ENCODE results near the gene KIF26A.
"Not testable (repeated sequence)": the region's sequence is repeated elsewhere in the genome, so short reads cannot be mapped to it uniquely, and the experiment has no call there.

KIF26A gene

DNA sequence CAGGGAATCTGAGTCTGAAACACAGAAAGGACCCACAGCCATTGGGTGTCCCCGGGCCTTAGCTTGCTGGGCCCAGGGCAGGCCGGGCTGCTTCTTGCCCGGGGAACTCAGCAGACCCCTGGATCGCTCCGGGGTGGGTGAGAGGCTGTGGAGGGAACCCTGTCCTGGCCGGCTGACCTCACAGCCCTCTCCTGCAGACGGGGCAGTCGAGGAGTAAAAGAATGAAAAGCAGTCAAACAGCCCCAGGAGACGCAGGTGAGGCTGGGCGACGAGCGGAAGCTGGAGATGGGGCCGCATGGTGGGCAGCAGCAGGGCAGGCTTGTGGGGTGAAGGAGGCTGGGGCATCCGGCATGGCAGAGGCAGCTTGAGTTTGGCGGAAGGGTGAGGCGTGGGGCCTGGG lies 57.0 kb downstream of the KIF26A start:
- DNase-seq: no peak

DNA sequence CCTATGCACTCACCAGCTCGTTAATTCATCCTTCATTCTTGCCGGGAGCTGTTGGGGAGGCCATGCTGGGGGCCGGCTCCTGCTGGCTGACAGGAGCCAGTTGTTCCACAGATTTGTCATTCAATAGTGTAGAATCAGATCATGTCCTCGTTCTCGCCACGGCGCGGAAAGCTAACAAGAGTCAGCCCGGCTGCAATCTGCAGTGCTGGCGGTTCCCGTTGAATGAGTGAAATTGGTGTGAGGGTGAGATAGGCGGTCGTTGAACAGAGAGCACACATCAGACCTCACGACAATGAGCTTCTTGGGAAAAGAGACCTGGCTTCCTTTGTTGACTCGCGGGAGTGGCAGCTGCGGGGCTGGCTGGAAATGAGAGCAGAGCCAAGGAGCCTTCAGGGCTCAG lies 57.5 kb downstream of the KIF26A start:
- DNase-seq: no peak

DNA sequence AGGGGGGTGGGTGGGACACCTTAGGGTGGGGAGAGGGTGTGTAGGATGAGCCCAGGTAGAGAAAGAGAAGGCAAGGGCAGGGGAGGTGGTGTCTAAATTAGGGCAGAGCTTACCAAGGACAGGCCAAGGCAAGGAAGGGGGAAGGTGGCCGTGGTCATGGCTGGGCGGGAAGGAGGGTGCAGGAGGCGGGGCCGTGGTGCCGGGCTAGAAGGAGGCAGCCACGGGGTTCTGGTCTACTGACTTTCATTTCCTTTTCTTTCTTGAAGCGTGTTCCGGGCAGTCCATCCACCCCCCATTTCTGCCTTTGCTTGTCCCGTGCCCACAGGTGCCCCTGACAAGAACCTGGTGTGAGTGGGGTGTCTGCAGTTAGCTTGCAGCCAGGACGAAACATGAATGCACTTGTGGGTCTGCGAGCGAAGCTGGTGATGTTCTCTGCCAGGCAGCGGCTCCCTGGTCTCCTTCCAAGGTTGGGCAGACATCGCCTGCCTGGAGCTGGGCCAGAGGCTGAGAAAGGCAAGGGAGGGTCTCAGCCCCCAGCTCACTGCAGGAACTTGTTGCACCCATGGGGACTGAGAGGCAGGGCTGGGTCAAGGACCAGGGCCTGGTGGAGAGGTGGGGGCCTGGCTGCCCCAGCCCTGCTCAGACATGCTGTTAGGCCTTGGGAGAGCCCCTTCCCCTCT lies 58.2 kb downstream of the KIF26A start:
- DNase-seq: no peak

DNA sequence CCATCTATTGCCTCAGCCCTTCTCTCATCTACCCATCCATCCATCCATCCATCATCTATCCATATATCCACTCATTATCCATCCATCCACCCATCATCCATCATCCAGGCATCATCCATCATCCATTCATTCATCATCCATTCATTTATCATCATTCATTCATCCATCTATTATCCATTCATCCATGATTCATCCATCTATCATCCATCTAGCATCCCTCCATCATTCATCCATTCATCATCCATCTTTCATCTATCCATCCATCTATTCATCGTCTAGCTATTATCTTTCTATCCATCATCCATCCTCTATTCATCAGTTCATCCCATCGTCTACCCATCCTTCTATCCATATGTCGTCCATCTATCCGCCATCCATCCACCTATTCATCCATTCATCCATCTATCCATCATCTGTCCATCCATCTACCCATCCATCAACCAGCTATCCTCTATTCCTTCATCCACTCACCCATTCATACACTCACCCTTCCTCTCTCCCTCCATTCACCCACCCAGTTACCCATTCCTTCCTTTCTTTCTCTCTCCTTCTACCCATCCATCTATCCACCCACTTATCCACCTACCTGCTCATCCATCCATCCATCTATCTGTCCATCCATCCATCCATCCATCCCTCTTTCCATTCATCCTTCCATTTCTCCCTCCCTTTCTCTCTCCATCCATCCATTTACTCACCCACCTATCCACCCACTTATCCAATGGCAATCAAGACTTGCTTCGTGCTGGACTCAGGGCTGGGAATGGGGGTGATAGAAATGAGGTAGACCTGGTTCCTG lies 59.3 kb downstream of the KIF26A start:
- no peak for DNase-seq

DNA sequence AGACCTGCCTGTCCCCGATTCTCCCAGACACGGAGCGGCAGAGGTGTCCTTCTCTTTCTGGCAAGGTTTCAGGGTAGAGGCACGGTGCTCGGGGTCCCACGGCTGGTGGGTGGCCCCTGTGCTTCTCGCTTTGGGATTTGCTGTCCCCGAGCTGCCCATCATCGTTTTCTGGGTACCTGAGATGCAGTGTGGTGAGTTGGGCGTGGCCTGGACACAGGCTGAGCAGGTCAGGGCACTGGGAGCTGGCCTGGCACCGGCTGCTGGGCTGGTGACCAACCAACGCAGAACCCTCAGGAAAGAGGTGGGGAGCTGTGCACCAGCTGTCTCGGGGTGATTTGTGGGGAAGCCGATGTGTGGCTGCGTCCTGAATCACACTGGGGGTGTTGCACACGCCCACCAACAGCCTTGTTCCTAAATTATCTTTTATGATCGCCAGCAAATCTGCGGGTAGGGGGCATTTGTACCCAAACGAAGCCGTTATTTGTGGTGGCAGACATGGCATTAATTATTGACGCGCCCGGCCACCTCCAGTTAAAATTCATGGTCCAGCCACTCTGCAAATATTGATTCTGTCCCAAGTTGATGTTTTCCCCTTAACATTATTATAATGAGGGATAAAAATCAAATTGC lies 61.0 kb downstream of the KIF26A start:
- no peak for DNase-seq

DNA sequence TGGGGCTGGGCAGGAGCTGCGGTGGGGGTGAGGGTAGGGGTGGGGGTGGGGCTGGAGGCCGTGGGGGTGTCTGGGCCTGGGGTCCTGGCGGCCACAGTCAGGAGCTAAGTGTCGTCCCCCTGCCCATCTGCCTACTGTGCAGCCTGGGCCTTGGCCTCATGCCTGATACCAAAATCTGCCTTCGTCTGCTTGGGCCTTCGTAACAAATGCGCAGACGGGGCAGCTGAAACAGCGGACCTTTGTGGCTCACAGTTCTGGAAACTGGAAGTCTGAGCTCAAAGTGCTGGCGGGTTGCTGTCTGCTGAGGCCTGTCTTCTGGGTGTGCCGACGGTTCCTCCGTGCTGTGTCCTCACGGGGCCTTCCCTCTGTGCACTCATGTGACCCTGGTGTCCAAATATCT lies 61.7 kb downstream of the KIF26A start:
- no peak for DNase-seq

DNA sequence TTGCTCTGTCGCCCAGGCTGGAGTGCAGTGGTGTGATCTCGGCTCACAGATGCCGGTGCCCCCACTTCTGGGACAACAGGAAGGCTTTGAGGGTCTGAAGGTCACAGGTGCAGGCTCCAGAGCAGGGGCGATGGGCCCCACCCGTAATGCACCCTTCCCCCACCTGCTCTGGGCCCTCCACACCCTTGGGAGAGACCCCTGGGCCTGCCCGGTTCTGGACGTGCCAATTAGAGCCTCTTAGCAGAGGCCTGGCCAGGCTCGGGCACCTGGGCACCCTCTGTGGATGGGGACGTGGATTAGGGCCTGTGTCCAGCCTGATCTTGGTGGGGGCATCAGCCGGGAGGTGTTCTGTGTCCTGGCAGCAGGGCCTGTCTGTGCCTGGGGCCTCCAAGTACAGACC lies 62.2 kb downstream of the KIF26A start:
- DNase-seq: no peak

DNA sequence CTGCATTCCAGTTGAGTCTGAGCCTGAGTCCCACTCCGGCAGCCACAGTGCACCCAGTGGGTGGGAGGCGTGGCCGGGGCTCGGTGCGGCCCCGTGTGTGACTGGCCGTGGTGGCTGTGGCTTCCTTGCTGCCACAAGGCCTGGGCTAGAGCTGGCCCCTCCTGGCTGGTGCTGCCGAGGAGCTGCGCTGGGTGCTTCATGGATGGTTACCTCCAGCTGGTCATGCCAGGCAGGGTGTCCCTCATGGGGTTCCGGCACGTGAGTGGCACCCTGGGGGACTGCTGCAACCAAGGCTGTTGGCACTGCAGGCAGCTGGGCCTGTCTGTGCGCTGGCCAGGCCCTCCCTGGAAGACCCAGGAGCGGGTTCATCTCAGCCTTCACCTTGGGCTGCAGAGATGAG lies 62.7 kb downstream of the KIF26A start:
- no peak for DNase-seq

DNA sequence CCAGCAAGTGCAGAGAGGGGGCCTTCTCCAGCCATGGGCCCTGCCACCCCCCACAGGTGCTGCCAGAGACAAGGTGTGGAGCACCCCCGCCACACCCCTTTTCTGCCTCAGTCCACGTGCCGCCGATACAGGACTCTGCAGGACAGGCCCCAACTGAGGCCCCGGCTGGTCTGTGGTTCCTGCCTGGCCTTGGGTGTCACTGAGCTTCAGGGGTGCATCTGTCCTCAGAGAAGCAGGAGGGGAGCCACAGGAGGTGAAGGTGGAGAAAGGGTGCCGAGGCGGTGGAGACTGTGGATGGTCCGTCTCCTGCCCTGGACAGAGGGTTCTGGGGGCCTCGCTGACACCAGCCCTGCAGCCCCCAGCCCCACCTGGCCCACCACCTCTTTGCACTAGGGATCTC lies 63.1 kb downstream of the KIF26A start:
- DNase-seq: no peak

DNA sequence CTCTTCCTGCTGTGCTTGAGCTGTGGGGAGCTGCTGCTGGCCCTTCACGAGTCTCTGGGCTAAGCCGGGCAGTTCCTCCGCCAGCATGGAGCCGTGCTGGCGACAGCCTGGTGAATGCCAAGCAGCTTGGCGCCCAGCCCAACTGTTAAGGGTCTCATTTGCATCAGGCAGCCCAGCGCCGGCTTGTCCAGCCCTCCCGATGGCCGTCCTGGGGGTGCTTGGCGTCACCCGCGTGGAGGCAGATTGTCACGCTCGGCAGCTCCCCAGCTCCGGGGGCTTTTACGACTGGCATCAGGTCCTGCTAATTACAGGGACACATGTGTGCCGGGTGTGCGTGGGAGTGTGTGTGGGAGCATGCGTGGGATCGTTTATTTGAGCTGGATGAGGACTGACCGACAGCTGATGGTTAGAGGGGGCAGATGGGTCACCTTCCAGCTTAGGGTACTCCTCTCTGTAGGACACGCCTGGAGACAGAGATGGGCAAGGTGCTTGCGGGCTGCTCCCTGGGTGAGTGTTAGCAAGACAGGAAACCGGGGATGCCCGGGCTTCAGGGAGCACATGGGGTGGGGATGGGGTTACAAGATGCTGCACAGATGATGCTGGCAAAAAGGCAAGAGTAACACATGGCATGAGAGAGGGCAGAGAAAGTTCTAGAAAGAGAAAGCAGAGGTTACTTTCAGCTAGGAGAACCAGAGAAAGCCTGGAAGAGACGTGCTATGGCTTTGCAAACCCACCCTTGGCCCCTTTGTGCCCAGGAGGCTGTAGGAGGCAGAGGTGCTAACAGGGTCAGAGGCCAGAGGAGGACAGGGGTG lies 64.1 kb downstream of the KIF26A start:
- no peak for DNase-seq

DNA sequence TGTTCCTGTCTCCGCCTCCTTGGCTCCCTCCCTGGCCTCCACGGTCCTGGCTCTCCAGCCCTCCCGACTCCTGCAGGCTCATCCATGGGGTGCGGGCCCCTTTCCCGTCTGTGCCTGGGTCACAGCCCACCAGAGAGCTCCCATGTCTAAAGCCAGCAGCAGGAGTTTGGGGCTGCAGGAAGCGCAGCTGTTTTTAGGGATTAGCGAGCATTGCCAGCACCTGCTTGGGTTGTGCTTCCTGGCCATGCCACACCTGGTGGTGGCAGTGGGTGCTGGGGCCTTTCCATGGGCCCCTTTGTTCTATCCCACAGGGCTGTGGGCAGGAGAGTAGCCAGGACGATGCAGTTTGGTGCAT lies 64.7 kb downstream of the KIF26A start:
- no peak for DNase-seq

DNA sequence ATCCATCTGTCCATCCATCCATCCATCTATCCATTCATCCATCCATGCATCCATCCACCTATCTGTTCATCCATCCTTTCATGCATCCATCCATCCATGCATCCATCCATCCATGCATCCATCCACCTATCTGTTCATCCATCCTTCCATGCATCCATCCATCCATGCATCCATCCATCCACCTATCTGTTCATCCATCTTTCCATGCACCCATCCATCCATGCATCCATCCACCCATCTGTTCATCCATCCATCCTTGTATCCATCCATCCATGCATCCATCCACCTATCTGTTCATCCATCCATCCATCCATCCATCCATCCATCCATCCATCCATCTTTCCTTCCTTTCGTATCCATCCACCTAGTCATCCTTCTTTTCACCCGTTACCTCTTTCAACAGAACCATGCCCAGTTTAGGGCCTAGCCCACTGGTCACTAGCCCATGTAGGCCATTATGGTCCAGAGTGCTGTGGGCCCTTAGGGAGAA lies 66.3 kb downstream of the KIF26A start:
- no peak for DNase-seq

DNA sequence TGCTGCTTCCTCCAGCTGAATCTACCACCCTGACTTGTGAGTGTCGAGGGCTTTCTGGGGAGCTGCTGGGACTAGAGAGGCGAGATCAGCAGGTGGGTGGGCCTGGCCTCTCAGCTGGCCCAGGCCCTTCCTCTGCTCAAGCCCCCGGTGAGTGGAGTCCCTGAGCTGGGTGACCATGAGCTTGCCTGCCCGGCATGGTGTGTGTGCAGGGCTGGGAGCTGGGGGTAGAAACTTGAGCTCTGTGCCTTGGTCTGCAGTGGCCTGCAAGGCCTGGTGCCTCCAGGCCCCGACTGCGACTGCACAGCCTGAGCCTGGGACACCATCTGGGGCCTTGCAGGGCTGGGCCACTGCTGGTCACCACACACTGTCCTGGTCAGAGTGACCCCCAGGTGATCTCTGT lies 67.4 kb downstream of the KIF26A start:
- DNase-seq: no peak

DNA sequence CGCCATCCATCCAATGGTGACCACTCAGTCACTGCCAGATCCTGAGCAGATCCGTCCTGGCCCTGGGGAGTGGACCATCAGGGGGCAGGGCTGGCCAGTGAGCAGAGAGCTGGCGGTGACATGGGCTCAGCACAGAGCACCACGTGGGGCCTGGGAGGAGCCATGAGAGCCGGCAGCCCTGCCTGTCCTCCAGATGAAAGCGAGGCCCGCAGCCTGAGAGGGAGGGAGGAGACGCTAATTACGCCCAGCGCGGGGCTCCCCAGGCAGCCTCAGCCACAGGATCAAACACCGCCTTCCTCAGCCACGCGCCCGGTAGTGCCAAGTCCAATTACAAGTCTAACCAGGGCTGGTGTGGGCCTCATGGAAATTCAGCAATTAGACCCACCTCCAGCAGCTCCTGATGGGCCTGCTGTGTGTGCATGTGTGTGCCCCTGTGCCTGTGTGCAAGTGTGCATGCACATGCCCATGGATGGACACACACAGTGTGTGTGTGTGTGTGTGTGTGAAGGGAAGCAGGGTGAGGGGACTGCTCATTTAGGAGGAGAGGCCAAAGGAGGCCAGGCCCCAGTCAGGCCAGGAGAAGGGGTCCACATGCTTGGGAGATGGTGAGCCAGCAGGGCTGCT lies 68.0 kb downstream of the KIF26A start:
- no peak for DNase-seq

DNA sequence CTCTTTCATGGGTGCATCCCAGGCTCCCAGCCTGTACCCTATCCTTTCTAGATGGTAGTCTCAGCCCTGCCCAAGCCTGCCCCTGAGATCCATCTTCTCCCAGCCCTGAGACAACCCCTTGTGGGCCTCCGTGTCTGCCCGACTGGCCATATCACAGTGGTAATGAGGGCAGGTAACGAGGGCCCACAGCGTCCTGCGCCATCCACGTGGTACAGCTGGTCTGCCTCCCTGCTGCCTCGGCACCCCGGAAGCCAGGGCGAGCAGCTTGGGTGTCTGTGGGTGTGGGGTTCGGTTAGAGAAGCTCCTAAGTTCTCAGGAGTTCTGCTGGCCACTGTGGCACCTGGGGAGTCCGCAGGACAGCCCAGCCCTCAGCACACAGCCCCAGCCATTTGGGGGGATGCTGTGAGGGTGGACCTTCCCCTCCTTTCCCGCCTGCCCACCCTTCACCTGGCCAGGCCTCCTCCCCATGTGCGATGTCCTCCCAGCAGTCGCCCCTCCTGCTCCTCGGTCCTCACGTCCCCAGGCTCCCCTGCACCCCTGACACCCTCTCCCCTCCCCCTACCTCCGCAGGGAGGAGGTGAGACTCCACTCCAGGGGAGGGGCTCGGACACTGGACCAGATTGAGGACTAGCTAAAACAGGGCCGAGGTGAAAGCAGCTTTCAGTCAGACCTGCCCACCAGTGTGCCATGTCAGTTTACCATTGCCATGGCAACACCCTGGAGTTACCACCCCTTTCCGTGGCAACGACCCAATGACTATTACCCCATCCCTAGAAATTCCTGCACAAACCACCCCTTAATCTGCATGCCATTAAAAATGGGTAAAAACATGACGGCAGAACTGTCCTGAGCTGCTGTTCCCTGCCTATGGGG lies 69.0 kb downstream of the KIF26A start:
- no peak for DNase-seq

DNA sequence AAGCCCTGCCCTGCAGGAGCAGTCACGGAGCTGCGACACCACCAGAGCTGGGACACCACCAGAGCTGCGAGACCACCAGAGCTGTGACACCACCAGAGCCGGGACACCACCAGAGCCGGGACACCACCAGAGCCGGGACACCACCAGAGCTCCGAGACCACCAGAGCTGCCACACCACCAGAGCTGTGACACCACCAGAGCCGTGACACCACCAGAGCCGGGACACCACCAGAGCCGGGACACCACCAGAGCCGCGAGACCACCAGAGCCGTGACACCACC lies 69.6 kb downstream of the KIF26A start:
- not testable (repeated sequence) for DNase-seq

DNA sequence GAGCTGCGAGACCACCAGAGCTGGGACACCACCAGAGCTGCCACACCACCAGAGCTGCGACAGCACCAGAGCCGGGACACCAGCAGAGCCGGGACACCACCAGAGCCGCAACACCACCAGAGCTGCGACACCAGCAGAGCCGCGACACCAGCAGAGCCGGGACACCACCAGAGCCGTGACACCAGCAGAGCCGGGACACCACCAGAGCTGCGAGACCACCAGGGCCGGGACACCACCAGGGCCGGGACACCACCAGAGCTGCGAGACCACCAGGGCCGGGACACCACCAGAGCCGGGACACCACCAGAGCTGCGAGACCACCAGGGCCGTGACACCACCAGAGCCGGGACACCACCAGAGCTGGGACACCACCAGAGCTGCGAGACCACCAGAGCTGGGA lies 69.9 kb downstream of the KIF26A start:
- not testable (repeated sequence) for DNase-seq

DNA sequence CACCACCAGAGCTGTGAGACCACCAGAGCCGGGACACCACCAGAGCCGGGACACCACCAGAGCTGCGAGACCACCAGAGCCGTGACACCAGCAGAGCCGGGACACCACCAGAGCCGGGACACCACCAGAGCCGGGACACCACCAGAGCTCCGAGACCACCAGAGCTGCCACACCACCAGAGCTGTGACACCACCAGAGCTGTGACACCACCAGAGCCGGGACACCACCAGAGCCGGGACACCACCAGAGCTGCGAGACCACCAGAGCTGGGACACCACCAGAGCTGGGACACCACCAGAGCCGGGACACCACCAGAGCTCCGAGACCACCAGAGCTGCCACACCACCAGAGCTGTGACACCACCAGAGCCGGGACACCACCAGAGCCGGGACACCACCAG lies 70.7 kb downstream of the KIF26A start:
- DNase-seq: not testable (repeated sequence)

DNA sequence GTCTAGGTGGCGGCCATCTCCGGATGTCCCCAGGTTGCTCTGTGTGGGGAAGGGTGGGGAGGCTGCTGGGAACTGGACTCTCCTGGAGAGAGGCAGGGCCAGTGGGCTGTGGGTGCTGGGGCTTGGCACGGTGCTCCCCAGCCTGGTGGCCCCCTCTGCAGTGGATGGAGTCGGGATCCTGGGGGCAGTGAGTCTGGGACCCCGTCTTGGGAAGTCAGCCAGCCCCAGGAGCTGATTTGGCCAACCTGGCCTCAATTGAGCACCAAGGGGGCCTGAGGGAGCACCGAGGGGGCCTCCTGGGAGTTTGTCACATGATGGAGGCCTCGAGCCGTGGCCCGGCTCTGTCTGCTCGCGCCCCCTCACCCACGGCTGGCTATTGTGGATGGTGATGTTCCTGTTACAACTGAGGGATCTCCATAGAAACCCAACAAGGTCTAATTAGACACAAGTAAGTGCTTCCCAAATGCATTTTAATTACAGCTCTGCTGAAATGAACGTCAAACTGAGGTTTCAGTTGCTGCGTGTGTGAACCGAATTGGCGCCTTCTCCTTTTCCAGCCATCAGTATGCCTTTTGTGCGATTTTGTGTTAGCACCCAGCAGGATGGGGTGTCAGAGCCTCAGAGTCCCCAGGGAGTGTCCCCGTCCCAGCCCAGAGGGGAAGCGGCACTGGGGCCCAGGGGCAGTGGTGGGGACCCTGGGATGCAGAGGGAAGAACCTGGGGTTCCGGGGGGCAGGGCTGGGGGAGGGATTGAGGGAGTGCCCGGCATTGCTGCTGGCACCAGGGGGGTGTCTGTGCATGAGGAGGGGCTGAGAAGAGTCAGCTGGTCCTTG lies 71.8 kb downstream of the KIF26A start:
- DNase-seq: no peak

DNA sequence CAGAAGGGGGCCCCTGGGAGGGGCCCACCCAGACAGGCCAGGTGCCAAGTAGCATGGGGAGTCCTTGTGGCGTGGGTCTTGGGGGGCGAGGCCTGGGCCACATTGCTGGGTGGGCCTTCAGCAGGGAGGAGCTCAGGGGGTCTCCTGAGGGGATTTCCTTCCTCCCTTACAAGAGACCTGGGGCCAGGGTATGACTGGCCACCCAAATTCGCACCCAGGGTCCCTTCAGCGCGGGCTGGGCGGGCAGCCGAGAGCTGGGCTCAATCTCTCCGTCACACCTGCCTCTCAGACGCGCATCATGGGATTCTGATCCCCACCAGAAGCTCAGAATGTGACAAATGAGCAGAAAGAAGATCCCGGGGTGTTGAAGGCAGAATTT lies 72.4 kb downstream of the KIF26A start:
- DNase-seq: no peak

DNA sequence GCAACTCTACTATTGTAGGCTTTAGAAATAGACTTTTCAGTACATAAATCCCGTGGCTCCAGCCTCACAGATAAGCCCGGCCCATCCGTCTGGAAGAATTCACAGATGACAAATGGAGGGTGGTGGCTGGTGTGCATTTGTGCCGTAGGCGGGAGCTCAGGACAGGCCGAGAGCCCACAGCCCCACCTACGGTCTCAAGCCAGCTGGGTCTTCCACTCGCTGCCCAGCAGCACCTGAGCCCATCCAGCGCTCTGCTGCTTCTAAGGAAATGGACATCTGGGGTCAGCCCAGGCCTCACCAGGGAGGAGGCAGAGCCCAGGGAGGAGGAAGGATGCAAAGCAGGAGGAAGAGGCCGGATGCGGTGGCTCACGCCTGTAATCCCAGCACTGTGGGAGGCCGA lies 72.8 kb downstream of the KIF26A start:
- no peak for DNase-seq
